ENCODE data around the gene RPL29. TPM values are rescaled to one million over a fixed set of nuclear protein-coding genes. Genes with fewer than 3 reads are reported as not detected.

The RPL29 gene
- total and polyA plus RNA-seq, 2 donors (not counting 3 experiments of a cell fraction or from before 2014, with no cell fraction given), result 1,236 to 2,177 TPM

DNA sequence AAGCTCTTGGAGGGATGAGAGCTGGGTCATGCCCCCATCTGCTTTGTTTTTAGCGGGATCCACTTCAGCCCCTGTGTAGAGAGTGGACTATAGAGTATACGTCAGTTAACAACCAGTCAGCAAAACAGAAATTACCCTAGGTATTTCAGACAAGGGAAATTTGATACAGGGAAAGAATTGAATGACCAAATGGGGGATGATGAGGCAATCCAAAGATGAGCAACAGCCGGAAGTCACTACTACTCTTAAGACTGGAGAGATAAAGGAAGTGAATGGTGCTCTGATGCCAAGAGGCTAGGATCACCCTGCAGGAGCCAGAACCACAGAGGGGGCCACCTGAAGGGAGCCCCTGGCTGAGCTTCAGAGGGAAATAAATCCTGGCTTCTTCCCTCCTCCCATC lies 42.2 kb downstream of the RPL29 start:
- H3K4me3 ChIP-seq (replicated peaks in 1 of 3; ENCODE audit: insufficient read depth in 1 of 3, low read depth in 1 of 3, low read length in 3 of 3), result no peak overlapping the region
- no peaks in the 10 kb centered on the region for H3K36me3 ChIP-seq (ENCODE audit: control insufficient read depth in 2 of 2, extremely low read depth in 1 of 2, insufficient read depth in 2 of 2, low read length in 2 of 2)
- dilution Hi-C loops (cut with MboI; ENCODE audit: extremely low pct_ligation_motif_present, low sequenced_read_pairs) (no loop called here), intact Hi-C loops (cut with micrococcal nuclease) (no loop called here)
- no peaks in the 10 kb centered on the region for H4K20me1 ChIP-seq (replicated peaks; ENCODE audit: control insufficient read depth, extremely low read depth, insufficient read depth, low read length)
- H3K9ac ChIP-seq (replicated peaks; ENCODE audit: extremely low read depth, insufficient read depth, low read length), result no peak overlapping the region
- no peak for FAIRE-seq
- BruUV-seq (replicated peaks), result no TSS peak
- H3K79me2 ChIP-seq (ENCODE audit: control insufficient read depth, insufficient read depth, low read length), result no peaks in the 10 kb centered on the region
- no peak overlapping the region for H3K4me2 ChIP-seq (ENCODE audit: insufficient read depth, low read length)
- H2AFZ ChIP-seq (ENCODE audit: low read depth, low read length), result no peak overlapping the region
- no peaks in the 10 kb centered on the region for H3K4me1 ChIP-seq (ENCODE audit: control insufficient read depth, extremely low read depth, insufficient read depth, low read length)
- ChIA-PET POLR2A (interaction anchor here (1.6 kb wide), 1 partner anchor 11 kb away, joined by 4 read pairs; the partner anchor contains the start of genes PARP3 and RRP9), CTCF (interaction anchor here (0.7 to 1.4 kb wide), 4 partner anchors 11 to 21 kb away, joined by 3 to 4 read pairs (median 3); partner anchors contain the start of genes ABHD14B and RRP9)
- no peak overlapping the region for H3K27ac ChIP-seq (ENCODE audit: insufficient read depth, low read depth, low read length)
- TF ChIP-seq GATA2 (IDR thresholded peaks at IDR 0.05; ENCODE audit: insufficient read depth, insufficient read length, low read depth, low read length), result no peak
- no peak for TF ChIP-seq MYC (IDR thresholded peaks at IDR 0.05; ENCODE audit: low read depth, low read length)
- TF ChIP-seq POLR2A (IDR thresholded peaks at IDR 0.05; ENCODE audit: low read depth, low read length), result no peak
- no peak for TF ChIP-seq JUN (IDR thresholded peaks at IDR 0.05; ENCODE audit: borderline replicate concordance, insufficient read depth, insufficient read length, low read depth)
- TF ChIP-seq CTCF (IDR thresholded peaks at IDR 0.05; ENCODE audit: extremely low read depth in 1 of 2, insufficient read depth in 1 of 2, low read depth in 1 of 2, low read length in 2 of 2), result no peak
- no peak for TF ChIP-seq EZH2 (IDR thresholded peaks at IDR 0.05; ENCODE audit: borderline replicate concordance, low read depth, low read length, severe bottlenecking)
- no peak for TF ChIP-seq FOS (IDR thresholded peaks at IDR 0.05; ENCODE audit: borderline replicate concordance, insufficient read depth, low read length)
- TF ChIP-seq, protein P1, sequence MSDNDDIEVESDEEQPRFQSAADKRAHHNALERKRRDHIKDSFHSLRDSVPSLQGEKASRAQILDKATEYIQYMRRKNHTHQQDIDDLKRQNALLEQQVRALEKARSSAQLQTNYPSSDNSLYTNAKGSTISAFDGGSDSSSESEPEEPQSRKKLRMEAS (IDR thresholded peaks at IDR 0.05; ENCODE audit: insufficient read depth, insufficient read length), result no peak
- H3K9me3 ChIP-seq (replicated peaks; ENCODE audit: control insufficient read depth, insufficient read depth, low read length), result no peaks in the 10 kb centered on the region
- DNase-seq (ENCODE audit: low read depth, low spot score), result no peak
- H3K9me1 ChIP-seq (replicated peaks; ENCODE audit: control insufficient read depth, extremely low read depth, insufficient read depth, low read length), result no peaks in the 10 kb centered on the region
- peaks cover 7 to 13% of the 10 kb centered on the region in 2 experiments for H3K27me3 ChIP-seq (ENCODE audit: control insufficient read depth in 2 of 2, insufficient read depth in 2 of 2, low read length in 2 of 2)

Measured in endothelial cell of umbilical vein (primary cell).